Esophagus squamous epithelium (tissue), 4 donors: ENCODE results near the gene ZC4H2.
A peak's percentile ranks its signal among the peaks of the same experiment; 100 is the strongest.

Source experiments
- CTCF ChIP-seq, 6 experiments: fragments of 450-650 bp in 4 of 6; fragments of 200-600 bp in 2 of 6; sonication (generic) in 2 of 6; IDR thresholded peaks; one replicate each; pipeline ENCODE4 v1.5.1; 2016 to 2019; ENCODE audit warnings: antibody characterized with exemption in 6 of 6, mild to moderate bottlenecking in 4 of 6, moderate library complexity in 4 of 6
- POLR2A ChIP-seq, 4 donors: fragments of 450-650 bp; IDR thresholded peaks; one replicate each; pipeline ENCODE4 v1.6.1; 2017; ENCODE audit warnings: antibody characterized with exemption in 4 of 4, mild to moderate bottlenecking in 4 of 4, moderate library complexity in 3 of 4

GRCh38 chrX:64894454-64895038 lies 81.7 kb downstream of the ZC4H2 start:
- TF ChIP-seq CTCF (IDR thresholded peaks at IDR 0.05) (peak in 4 of 6 experiments; percentile 23 to 57 (median 28)), POLR2A (IDR thresholded peaks at IDR 0.05) (no peak)
